Ovary (tissue), 3 donors: Measurements from ENCODE around the gene THAP11.

Experiments
- CTCF ChIP-seq, 3 donors: fragments of 450-650 bp in 2 of 3; fragments of 200-600 bp in 1 of 3; IDR thresholded peaks; one replicate each; pipeline versions ENCODE4 v1.5.1 to v1.8.0; 2016 to 2022; ENCODE audit warnings: antibody characterized with exemption in 3 of 3, mild to moderate bottlenecking in 1 of 3
- EP300 ChIP-seq: sonication (generic); formaldehyde crosslinking; IDR thresholded peaks from one replicate; pipeline ENCODE4 v1.6.1; 2017; ENCODE audit warnings: antibody characterized with exemption
- POLR2A ChIP-seq: fragments of 450-650 bp; IDR thresholded peaks from one replicate; pipeline ENCODE4 v1.6.1; 2017; ENCODE audit warnings: antibody characterized with exemption, mild to moderate bottlenecking, moderate library complexity
- donor health status: DM: no; HTN: no; CAD: no.

- no peak for TF ChIP-seq CTCF (IDR thresholded peaks at IDR 0.05)
- TF ChIP-seq POLR2A: no peak
- TF ChIP-seq EP300: no peak
Measured at GRCh38 chr16:67841198-67841815, 813 bp upstream of the THAP11 start.
